K562 (cell line): ENCODE measurements around the gene PPP6R3.
"Not testable (repeated sequence)": the region's sequence is repeated elsewhere in the genome, so short reads cannot be mapped to it uniquely, and the experiment has no call there.

ENCODE experiments used
- BHLHE40 ChIP-seq: IDR thresholded peaks from 2 replicates; pipeline ENCODE4 v1.6.1; 2011; ENCODE audit warnings: low read length, improper control_type of control experiment
- TF ChIP-seq, protein P1 (sequence below), 3 experiments: IDR thresholded peaks in 2 of 3; conservative IDR thresholded peaks in 1 of 3; 2 replicates each; pipeline ENCODE4 v1.5.1; 2011 to 2012; ENCODE audit warnings: low read length in 3 of 3, mild to moderate bottlenecking in 3 of 3, control low read depth in 2 of 3, improper control_type of control experiment in 1 of 3, inconsistent platforms in 1 of 3, low read depth in 1 of 3, mixed read lengths in 1 of 3, moderate library complexity in 1 of 3; ENCODE audit not compliant: insufficient read depth in 2 of 3

GRCh38 chr11:68447914-68448313 lies 12.6 kb upstream of the PPP6R3 start:
- TF ChIP-seq BHLHE40, result not testable (repeated sequence)
- TF ChIP-seq, protein P1, sequence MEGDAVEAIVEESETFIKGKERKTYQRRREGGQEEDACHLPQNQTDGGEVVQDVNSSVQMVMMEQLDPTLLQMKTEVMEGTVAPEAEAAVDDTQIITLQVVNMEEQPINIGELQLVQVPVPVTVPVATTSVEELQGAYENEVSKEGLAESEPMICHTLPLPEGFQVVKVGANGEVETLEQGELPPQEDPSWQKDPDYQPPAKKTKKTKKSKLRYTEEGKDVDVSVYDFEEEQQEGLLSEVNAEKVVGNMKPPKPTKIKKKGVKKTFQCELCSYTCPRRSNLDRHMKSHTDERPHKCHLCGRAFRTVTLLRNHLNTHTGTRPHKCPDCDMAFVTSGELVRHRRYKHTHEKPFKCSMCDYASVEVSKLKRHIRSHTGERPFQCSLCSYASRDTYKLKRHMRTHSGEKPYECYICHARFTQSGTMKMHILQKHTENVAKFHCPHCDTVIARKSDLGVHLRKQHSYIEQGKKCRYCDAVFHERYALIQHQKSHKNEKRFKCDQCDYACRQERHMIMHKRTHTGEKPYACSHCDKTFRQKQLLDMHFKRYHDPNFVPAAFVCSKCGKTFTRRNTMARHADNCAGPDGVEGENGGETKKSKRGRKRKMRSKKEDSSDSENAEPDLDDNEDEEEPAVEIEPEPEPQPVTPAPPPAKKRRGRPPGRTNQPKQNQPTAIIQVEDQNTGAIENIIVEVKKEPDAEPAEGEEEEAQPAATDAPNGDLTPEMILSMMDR (IDR thresholded peaks at IDR 0.05 in 2 of 3, conservative IDR thresholded peaks at IDR 0.05 in 1 of 3; ENCODE audit: insufficient read depth in 2 of 3, low read depth in 1 of 3, low read length in 3 of 3), result not testable (repeated sequence)
